ENCODE data around the gene CRYAB.
"Not testable (repeated sequence)": the region's sequence is repeated elsewhere in the genome, so short reads cannot be mapped to it uniquely, and the experiment has no call there.

CRYAB gene

DNA sequence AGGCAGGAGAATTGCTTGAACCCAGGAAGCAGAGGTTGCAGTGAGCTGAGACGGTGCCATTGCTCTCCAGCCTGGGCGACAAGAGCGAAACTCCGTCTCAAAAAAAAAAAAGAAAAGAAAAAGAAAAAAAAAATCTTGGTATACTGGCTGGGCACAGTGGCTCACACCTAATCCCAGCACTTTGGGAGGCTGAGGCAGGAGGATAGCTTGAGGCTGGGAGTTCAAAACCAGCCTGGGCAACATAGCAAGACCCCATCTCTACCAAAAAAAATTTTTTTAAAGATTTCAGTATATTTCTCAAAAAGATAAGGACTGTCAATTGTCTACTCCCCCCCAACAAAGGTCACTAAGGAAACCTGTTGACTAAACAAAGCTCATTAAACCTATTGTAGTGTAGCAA, 26.5 kb downstream of the CRYAB start:
- H3K4me1 ChIP-seq (ENCODE audit: control insufficient read depth, low read depth, low read length); H3K9ac ChIP-seq (ENCODE audit: low read length); H3K4me3 ChIP-seq (ENCODE audit: low read length); H3K9me3 ChIP-seq (ENCODE audit: control insufficient read depth, low read depth, low read length); H3K36me3 ChIP-seq (ENCODE audit: control insufficient read depth, low read depth, low read length); H3K27me3 ChIP-seq (ENCODE audit: control insufficient read depth, insufficient read depth, low read length); H3K27ac ChIP-seq (ENCODE audit: low read length): not testable (repeated sequence)

DNA sequence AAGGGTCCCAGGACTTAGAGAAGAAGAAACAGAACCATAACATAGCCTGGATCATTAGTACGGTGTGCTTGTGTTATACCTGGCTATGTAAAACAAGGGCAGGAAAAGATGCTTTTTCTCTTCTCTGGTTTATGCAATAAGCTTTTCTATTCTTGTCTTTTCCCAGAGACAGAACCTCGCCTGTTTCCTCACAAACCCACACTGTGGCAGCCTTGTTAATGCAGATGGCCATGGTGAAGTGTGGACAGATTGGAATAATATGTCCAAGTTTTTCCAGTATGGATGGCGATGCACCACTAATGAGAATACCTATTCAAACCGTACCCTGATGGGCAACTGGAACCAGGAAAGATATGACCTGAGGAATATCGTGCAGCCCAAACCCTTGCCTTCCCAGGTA, 29.4 kb downstream of the CRYAB start:
- no peak overlapping the region for H3K4me3 ChIP-seq (ENCODE audit: low read length)
- H3K27me3 ChIP-seq (ENCODE audit: control insufficient read depth, insufficient read depth, low read length) = no peaks in the 10 kb centered on the region
- peaks cover 5% of the 10 kb centered on the region for H3K4me1 ChIP-seq (ENCODE audit: control insufficient read depth, low read depth, low read length)
- H3K9ac ChIP-seq (ENCODE audit: low read length) = no peak overlapping the region
- no peaks in the 10 kb centered on the region for H3K36me3 ChIP-seq (ENCODE audit: control insufficient read depth, low read depth, low read length)
- no peaks in the 10 kb centered on the region for H3K9me3 ChIP-seq (ENCODE audit: control insufficient read depth, low read depth, low read length)
- no peak overlapping the region for H3K27ac ChIP-seq (ENCODE audit: low read length)

DNA sequence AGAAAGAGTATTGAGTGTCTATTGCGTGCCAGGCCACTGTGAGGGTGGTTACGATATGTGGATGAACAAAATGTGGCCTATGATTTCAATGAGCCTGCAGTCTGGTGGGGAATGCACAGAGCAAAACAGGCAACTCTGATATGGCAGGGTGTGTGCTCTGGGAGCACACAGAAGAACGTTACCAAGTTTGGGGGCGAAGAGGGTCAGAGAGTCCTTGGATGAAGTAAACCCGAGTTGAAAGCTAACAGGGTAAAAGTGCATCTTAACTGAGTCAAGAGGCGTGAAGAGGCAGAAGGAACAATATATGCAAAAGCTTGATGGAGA, 32.0 kb downstream of the CRYAB start:
- H3K9ac ChIP-seq (ENCODE audit: low read length) = peak overlapping the region; percentile 84
- no peaks in the 10 kb centered on the region for H3K9me3 ChIP-seq (ENCODE audit: control insufficient read depth, low read depth, low read length)

DNA sequence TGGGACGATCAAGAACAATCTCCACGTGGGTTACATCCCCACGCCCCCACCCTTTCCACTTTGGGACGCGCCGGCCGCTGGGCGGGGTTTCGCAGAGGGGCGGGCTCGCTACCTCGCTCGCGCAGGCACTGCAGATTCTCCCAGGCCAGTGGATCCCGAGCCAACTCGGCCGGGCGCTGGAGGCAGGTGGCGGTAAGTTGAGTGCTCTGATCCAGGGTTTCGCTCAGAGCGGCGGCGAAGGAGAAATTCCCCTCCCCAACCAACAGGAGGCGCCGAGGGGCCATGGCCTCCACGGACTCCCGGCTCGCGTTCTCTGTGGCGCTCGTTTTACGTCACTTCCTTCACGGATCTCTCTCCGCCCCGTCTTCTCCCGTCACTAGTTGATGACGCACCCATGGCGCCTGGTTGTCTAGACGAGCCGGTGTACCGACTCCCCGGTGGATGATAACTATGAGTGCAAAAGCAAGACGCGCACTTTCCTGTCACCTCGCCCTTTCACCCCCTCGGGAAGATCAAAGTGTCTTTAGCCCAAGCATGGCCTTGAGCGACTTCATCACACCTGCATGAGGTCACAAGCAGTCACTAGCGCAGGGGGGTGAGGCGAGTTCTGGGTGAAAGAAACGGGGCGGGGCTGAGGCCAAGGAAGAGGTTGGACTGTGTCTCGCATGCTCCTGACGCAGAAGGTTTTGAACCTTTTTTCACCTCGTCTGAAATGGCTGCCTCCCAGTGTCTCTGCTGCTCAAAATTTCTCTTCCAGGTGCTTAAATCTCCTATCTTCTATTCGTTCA, 32.5 kb downstream of the CRYAB start, which contains the start of the genes CFAP68 and FDXACB1:
CFAP68 (plus strand) TSS at position 693 of the 788 bp plus-strand sequence; CDS start at position 713, 20 bp downstream.
FDXACB1 (minus strand) TSS at position 317 of the 788 bp plus-strand sequence; CDS start at position 284, 33 bp downstream.
- peak within 1 kb of the TSS; percentile 99 for H3K4me3 ChIP-seq (ENCODE audit: low read length)
- H3K36me3 ChIP-seq (ENCODE audit: control insufficient read depth, low read depth, low read length) = no peaks in the 10 kb centered on the region
- H3K27me3 ChIP-seq (ENCODE audit: control insufficient read depth, insufficient read depth, low read length) = no peaks in the 10 kb centered on the region
- H3K9ac ChIP-seq (ENCODE audit: low read length) = peak within 1 kb of the TSS; percentile 84
- peaks cover 5% of the 10 kb centered on the region for H3K4me1 ChIP-seq (ENCODE audit: control insufficient read depth, low read depth, low read length)
- no peaks in the 10 kb centered on the region for H3K9me3 ChIP-seq (ENCODE audit: control insufficient read depth, low read depth, low read length)
- peak within 1 kb of the TSS; percentile 97 for H3K27ac ChIP-seq (ENCODE audit: low read length)

More for the DNA sequence above, 32.0 kb downstream of the CRYAB start:
- H3K27me3 ChIP-seq (ENCODE audit: control insufficient read depth, insufficient read depth, low read length) = no peaks in the 10 kb centered on the region
- H3K4me3 ChIP-seq (ENCODE audit: low read length) = peak overlapping the region; percentile 99
- no peaks in the 10 kb centered on the region for H3K36me3 ChIP-seq (ENCODE audit: control insufficient read depth, low read depth, low read length)
- H3K27ac ChIP-seq (ENCODE audit: low read length) = peak overlapping the region; percentile 97
- H3K4me1 ChIP-seq (ENCODE audit: control insufficient read depth, low read depth, low read length) = peaks cover 5% of the 10 kb centered on the region

DNA sequence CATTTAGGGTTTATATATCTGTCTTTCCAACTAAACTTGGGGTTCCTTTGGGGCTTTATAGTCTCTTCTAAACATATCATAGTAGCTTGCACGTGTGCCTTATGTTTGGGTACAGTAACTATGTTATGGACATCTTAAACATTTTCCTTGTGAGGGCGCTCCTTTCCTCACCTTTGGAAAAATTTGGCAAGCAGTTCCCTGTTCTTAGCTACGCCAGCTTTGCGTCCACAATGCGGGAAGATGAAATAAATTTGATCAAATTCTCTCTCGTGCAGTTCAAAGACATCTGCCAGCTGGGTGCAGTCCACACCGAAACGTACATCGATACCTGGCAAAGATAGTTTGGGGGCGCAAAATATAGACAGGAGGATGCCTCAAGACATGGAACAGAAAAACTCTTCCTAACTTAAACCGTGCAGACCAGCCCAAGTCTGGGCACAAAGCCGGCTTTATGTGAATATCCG, 33.2 kb downstream of the CRYAB start:
- Histone ChIP-seq H3K27me3 (ENCODE audit: control insufficient read depth, insufficient read depth, low read length) (no peaks in the 10 kb centered on the region), H3K9me3 (ENCODE audit: control insufficient read depth, low read depth, low read length) (no peaks in the 10 kb centered on the region), H3K4me3 (ENCODE audit: low read length) (peak overlapping the region; percentile 99), H3K9ac (ENCODE audit: low read length) (peak overlapping the region; percentile 61), H3K27ac (ENCODE audit: low read length) (peak overlapping the region; percentile 10), H3K36me3 (ENCODE audit: control insufficient read depth, low read depth, low read length) (no peaks in the 10 kb centered on the region), H3K4me1 (ENCODE audit: control insufficient read depth, low read depth, low read length) (peaks cover 5% of the 10 kb centered on the region)

DNA sequence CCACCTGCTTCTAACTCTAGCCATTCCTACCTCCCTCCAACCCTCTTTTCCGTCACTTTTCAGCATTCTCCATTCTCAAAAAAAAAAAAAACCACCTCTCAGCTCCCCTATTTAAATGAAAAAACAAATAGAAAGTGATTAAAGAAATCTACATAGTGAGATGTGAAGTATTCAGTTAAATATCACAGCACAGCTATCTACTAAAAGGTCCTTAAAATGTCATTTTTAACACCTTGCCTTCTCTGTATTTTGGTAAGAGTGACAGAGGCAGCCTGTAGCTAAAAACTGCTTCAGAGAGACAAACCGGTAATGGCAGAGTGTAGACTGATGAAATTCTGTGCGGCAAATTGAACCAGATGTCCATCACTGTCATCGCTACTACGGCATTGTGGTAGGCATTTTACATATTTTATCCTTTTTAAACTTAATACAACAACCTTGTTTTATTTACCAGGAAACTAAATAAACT, 39.8 kb downstream of the CRYAB start:
- Histone ChIP-seq H3K9ac (ENCODE audit: low read length) (peak overlapping the region; percentile 51), H3K27ac (ENCODE audit: low read length) (no peak overlapping the region), H3K4me1 (ENCODE audit: control insufficient read depth, low read depth, low read length) (peaks cover 6% of the 10 kb centered on the region), H3K9me3 (ENCODE audit: control insufficient read depth, low read depth, low read length) (no peaks in the 10 kb centered on the region), H3K4me3 (ENCODE audit: low read length) (peak overlapping the region; percentile 94), H3K27me3 (ENCODE audit: control insufficient read depth, insufficient read depth, low read length) (no peaks in the 10 kb centered on the region), H3K36me3 (ENCODE audit: control insufficient read depth, low read depth, low read length) (no peaks in the 10 kb centered on the region)

DNA sequence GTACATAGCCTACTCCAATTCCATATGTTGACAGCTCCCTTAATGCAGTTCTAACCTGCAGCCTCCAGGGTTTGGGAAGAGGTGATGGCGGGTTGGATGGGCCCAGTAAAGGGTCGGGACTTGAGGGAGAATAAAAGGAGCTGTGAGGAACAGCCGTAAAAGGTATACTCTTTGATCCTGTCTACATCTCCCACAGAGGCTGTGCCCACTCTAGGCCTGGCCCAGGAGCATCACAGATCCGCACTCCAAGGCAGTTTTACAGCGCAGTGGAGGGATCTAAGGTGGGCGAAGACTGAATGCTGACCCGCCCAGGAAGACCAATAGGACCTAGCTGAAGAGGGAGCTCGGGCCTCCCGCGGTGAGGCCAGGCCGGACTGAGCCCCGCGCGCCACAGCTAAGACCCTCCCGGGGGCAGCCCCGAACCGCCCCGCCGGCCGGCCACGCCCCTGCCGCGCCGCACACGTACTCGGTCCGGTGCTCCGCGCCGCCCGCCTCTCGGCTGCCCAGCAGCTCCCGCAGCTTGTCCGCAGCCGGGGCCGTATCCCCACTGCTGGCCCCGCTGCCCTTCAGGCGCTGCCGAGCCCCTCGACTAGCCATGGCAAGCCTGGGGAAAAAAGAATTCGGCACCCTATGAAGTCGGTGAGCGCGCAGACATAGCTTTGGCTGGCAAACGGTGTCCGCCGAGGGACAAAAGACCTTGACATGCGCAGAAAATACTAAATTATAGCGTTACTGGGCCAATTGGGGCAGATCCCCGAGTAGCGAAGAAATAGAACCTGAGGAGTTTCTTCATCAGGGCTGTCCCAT, 40.5 kb downstream of the CRYAB start, which contains the start of gene ALG9:
ALG9 (minus strand) TSS at position 696 of the 807 bp plus-strand sequence; CDS start at position 597, 99 bp downstream.
- H3K4me1 ChIP-seq (ENCODE audit: control insufficient read depth, low read depth, low read length) = peaks cover 6% of the 10 kb centered on the region
- peaks cover 6% of the 10 kb centered on the region for H3K36me3 ChIP-seq (ENCODE audit: control insufficient read depth, low read depth, low read length)
- H3K9ac ChIP-seq (ENCODE audit: low read length) = peak within 1 kb of the TSS; percentile 51
- H3K27me3 ChIP-seq (ENCODE audit: control insufficient read depth, insufficient read depth, low read length) = no peaks in the 10 kb centered on the region
- no peak within 1 kb of the TSS for H3K27ac ChIP-seq (ENCODE audit: low read length)
- peak within 1 kb of the TSS; percentile 94 for H3K4me3 ChIP-seq (ENCODE audit: low read length)
- no peaks in the 10 kb centered on the region for H3K9me3 ChIP-seq (ENCODE audit: control insufficient read depth, low read depth, low read length)

DNA sequence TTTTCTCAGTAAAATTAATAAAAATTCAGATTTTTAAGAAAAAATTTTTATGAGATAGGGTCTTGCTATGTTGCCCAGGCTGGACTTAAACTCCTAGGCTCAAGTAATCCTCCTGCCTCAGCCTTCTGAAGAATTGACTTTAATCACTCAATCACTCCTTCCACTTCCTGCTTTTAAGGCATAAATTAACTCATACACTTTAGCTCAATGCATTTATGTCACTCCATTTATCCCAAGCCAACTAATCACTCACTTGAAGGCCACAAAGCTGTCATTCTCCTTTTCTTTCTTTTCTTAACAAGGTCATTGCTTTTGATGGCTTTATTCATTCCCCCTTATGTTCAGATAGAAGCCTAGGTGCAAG, 41.1 kb downstream of the CRYAB start:
- Histone ChIP-seq H3K36me3 (ENCODE audit: control insufficient read depth, low read depth, low read length) (peaks cover 6% of the 10 kb centered on the region), H3K4me1 (ENCODE audit: control insufficient read depth, low read depth, low read length) (peaks cover 6% of the 10 kb centered on the region), H3K9ac (ENCODE audit: low read length) (peak overlapping the region; percentile 51), H3K9me3 (ENCODE audit: control insufficient read depth, low read depth, low read length) (no peaks in the 10 kb centered on the region), H3K4me3 (ENCODE audit: low read length) (peak overlapping the region; percentile 94), H3K27me3 (ENCODE audit: control insufficient read depth, insufficient read depth, low read length) (no peaks in the 10 kb centered on the region), H3K27ac (ENCODE audit: low read length) (no peak overlapping the region)

DNA sequence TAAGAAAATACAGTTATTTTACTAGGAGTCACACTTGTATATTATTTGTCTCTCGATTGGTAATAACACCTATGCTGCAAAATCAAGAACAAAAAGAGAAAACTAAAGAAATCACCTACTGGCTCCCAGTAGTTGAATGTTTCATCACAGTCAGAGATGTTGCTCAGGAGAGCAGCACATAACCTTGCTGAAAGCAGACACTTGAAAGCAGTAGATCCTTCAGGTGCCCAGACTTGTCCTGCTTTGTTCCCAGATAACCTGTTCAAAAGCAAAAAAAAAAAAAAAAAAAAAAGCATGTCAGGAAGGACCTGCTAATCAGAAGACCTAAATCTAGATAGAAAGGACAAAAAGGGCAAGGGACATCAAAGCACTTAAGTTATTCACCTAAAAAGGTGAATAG, 41.5 kb downstream of the CRYAB start:
- Histone ChIP-seq H3K9ac (ENCODE audit: low read length) (no peak overlapping the region), H3K4me3 (ENCODE audit: low read length) (peak overlapping the region; percentile 94), H3K27ac (ENCODE audit: low read length) (no peak overlapping the region), H3K4me1 (ENCODE audit: control insufficient read depth, low read depth, low read length) (peaks cover 6% of the 10 kb centered on the region), H3K36me3 (ENCODE audit: control insufficient read depth, low read depth, low read length) (peaks cover 6% of the 10 kb centered on the region), H3K9me3 (ENCODE audit: control insufficient read depth, low read depth, low read length) (no peaks in the 10 kb centered on the region), H3K27me3 (ENCODE audit: control insufficient read depth, insufficient read depth, low read length) (no peaks in the 10 kb centered on the region)

DNA sequence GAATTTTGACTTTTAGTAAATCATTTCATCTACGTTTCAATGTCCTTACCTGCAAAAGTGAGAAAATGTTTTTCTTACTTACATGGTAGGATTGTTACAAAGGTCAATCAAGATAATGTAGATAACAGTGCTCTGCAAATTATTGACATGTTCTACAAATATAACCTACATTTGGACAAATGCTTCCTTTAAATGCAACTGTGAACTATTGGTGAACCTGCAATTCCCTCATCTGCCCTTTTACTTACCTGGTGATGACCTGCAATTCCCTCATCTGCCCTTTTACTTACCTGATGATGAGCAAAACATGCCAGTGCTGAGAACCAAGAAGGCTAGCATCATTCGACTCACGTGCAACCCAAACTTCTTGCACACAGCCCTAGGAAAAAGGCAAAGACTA, 51.3 kb downstream of the CRYAB start:
- H3K9me3 ChIP-seq (ENCODE audit: control insufficient read depth, low read depth, low read length) = no peaks in the 10 kb centered on the region
- H3K27ac ChIP-seq (ENCODE audit: low read length) = no peak overlapping the region
- H3K4me1 ChIP-seq (ENCODE audit: control insufficient read depth, low read depth, low read length) = no peaks in the 10 kb centered on the region
- H3K9ac ChIP-seq (ENCODE audit: low read length) = no peak overlapping the region
- H3K36me3 ChIP-seq (ENCODE audit: control insufficient read depth, low read depth, low read length) = peaks cover 13% of the 10 kb centered on the region
- no peaks in the 10 kb centered on the region for H3K27me3 ChIP-seq (ENCODE audit: control insufficient read depth, insufficient read depth, low read length)
- no peak overlapping the region for H3K4me3 ChIP-seq (ENCODE audit: low read length)

Data from iPS-18a (cell line).